ENCODE measurements around the gene SPTBN4.

Gene SPTBN4

DNA sequence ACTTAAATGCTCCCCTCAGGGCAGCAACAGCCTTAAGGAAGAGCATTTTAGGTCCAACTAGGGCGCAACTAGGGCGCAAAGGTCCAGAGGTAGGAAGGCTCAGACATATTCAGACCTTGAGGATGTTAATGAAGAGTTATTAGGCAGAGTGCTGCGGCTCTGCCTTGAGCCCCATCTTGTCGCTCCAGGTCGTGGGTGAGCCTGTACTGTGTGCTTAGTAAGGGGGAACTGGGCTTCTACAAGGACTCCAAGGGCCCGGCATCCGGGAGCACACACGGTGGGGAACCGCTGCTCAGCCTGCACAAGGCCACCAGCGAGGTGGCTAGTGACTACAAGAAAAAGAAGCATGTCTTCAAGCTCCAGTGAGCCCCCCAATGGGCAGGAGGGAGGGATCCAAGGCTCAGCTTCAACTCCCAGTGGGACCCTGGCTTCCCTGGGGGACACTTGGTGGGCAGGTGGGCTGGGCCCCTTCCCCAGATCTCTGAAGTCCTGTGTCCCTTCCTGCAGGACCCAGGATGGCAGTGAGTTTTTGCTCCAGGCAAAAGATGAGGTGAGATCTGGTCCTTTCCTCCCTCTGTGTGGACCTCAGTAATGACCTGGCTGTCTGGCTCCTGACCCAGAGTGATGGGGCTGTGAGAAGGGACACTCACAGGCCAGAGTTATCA, 105.2 kb downstream of the SPTBN4 start:
- DNase-seq, result no peak
- H3K4me1 ChIP-seq (ENCODE audit: control insufficient read depth, insufficient read depth, low read length, poor library complexity, severe bottlenecking), result peaks cover 17% of the 10 kb centered on the region
- no peaks in the 10 kb centered on the region for H3K9me3 ChIP-seq (ENCODE audit: control insufficient read depth, low read length)
- H3K27me3 ChIP-seq (replicated peaks; ENCODE audit: control insufficient read depth, insufficient read depth, low read length, poor library complexity, severe bottlenecking), result peaks cover 9% of the 10 kb centered on the region
- H3K27ac ChIP-seq (ENCODE audit: insufficient read depth, low read length, poor library complexity, severe bottlenecking), result no peak overlapping the region
- H3K4me3 ChIP-seq (ENCODE audit: insufficient read depth, low read depth, low read length, poor library complexity, severe bottlenecking), result no peak overlapping the region
- no peaks in the 10 kb centered on the region for H3K36me3 ChIP-seq (ENCODE audit: control insufficient read depth, insufficient read depth, low read length)

DNA sequence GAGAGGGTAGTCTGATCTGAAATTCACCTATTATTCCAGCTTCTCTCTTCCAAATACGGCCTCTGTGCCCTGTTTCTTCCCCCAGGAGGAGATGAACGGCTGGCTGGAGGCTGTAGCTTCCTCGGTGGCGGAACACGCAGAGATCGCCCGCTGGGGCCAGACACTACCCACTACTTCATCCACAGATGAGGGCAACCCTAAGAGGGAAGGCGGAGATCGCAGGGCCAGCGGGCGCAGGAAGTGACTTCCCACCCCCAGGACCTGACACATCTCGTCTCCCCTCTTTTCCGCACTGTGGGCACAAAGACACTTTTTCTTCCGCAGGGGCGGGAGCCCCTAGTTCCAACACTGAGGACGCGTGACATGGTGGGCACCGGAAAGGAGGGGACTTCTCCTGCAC, 108.5 kb downstream of the SPTBN4 start:
- peaks cover 24% of the 10 kb centered on the region for H3K4me1 ChIP-seq (ENCODE audit: control insufficient read depth, insufficient read depth, low read length, poor library complexity, severe bottlenecking)
- H3K36me3 ChIP-seq (ENCODE audit: control insufficient read depth, insufficient read depth, low read length), result peaks cover 5% of the 10 kb centered on the region

DNA sequence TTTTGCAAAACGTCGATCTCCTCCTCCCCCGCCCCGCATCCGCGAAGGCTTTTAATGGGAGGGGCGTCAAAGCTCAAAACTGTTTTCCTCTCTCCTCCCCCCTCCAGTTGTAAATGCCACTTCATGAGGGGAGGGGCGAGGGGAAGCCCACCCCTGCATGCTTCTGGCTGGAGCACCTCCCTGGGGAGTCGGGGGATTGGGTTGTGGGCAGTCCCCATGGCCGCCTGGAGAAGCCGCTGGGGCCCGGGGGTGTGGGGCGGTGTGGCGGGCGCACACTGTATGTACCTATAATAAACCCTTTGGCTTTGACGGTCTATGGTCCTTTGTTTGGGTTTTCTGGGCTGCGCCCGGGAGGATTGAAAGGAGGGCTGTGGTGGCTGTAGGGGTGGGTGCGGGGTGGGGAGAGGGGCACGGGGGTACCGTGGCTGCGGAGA, 109.4 kb downstream of the SPTBN4 start:
- DNase-seq, result peak in 1 of 3 donors; percentile 25
- H3K27ac ChIP-seq (ENCODE audit: insufficient read depth, low read length, poor library complexity, severe bottlenecking), result peak overlapping the region; percentile 78

More for the DNA sequence above, 108.5 kb downstream of the SPTBN4 start:
- DNase-seq, result no peak
- Histone ChIP-seq H3K27me3 (replicated peaks; ENCODE audit: control insufficient read depth, insufficient read depth, low read length, poor library complexity, severe bottlenecking) (no peaks in the 10 kb centered on the region), H3K4me3 (ENCODE audit: insufficient read depth, low read depth, low read length, poor library complexity, severe bottlenecking) (no peak overlapping the region), H3K27ac (ENCODE audit: insufficient read depth, low read length, poor library complexity, severe bottlenecking) (no peak overlapping the region), H3K9me3 (ENCODE audit: control insufficient read depth, low read length) (no peaks in the 10 kb centered on the region)

DNA sequence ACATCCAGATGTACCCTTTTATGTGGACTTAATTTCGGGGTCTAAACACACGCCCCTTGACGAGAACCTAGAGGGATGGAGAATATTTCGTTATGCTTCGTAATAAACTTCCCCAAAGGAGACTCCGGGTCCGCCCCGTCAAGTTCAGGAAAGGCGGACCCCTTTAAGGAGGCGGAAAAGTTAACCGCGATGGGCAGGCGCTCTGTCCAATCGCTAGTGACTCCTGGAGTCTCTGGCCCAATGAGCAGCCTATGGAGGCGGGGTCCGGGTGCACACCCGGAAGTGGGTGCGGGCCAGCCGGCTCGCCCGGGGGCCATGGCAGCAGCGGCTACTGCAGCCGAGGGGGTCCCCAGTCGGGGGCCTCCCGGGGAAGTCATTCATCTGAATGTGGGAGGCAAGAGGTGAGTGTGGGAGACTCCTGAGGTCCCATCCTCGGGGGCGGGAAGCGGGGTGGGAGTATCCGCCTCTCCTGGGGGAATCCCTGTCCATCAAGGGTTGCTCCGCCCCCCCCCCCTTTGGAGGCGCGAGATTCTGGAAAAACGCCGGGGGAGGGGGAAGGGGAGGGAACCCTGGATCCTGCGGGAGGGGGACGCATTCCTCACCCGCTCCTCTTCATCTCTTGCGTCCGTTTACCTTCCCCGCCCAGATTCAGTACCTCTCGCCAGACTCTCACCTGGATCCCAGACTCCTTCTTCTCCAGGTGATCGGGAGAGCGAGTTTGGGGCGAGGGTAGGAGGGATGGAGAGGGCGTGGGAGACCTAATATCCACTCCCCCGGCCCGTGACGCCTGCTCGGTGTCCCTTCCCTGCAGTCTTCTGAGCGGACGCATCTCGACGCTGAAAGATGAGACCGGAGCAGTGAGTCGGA, 110.0 kb downstream of the SPTBN4 start, which contains the start of gene SHKBP1:
Gene SHKBP1 (plus strand): TSS at position 289 of the 867 bp plus-strand sequence. CDS start 27 bp downstream, at position 316.
- Histone ChIP-seq H3K27me3 (replicated peaks; ENCODE audit: control insufficient read depth, insufficient read depth, low read length, poor library complexity, severe bottlenecking) (no peaks in the 10 kb centered on the region), H3K4me1 (ENCODE audit: control insufficient read depth, insufficient read depth, low read length, poor library complexity, severe bottlenecking) (peaks cover 24% of the 10 kb centered on the region), H3K36me3 (ENCODE audit: control insufficient read depth, insufficient read depth, low read length) (peaks cover 20% of the 10 kb centered on the region), H3K9me3 (ENCODE audit: control insufficient read depth, low read length) (no peaks in the 10 kb centered on the region), H3K27ac (ENCODE audit: insufficient read depth, low read length, poor library complexity, severe bottlenecking) (peak within 1 kb of the TSS; percentile 78), H3K4me3 (ENCODE audit: insufficient read depth, low read depth, low read length, poor library complexity, severe bottlenecking) (peak within 1 kb of the TSS; percentile 89)
- DNase-seq, result peak; percentile 84 to 91 (median 90)

More for the DNA sequence above, 109.4 kb downstream of the SPTBN4 start:
- Histone ChIP-seq H3K4me1 (ENCODE audit: control insufficient read depth, insufficient read depth, low read length, poor library complexity, severe bottlenecking) (peaks cover 24% of the 10 kb centered on the region), H3K4me3 (ENCODE audit: insufficient read depth, low read depth, low read length, poor library complexity, severe bottlenecking) (peak overlapping the region; percentile 89), H3K36me3 (ENCODE audit: control insufficient read depth, insufficient read depth, low read length) (peaks cover 13% of the 10 kb centered on the region), H3K9me3 (ENCODE audit: control insufficient read depth, low read length) (no peaks in the 10 kb centered on the region), H3K27me3 (replicated peaks; ENCODE audit: control insufficient read depth, insufficient read depth, low read length, poor library complexity, severe bottlenecking) (no peaks in the 10 kb centered on the region)

DNA sequence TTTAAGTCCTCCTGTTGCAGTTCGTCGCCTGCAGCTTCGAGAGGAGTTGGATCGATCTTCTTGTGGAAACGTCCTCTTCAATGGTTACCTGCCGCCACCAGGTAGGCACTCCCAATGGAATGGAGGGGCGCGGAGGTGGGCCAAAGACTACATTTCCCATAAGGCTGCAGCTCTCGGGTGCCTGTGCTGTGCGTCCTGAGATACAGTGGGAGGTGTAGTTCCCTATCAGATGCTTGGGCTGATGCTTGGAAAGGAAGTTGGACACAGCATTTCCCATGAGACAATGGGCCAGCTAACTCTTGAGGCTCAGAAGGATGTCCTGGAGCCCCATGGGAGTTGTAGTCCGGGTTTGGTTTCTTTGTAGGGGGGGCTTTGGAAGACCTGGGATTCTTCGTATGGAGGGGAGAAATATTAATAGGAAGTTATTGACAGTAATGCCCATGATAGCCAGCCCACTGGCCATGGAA, 111.7 kb downstream of the SPTBN4 start:
- Histone ChIP-seq H3K27ac (ENCODE audit: insufficient read depth, low read length, poor library complexity, severe bottlenecking) (no peak overlapping the region), H3K4me3 (ENCODE audit: insufficient read depth, low read depth, low read length, poor library complexity, severe bottlenecking) (no peak overlapping the region), H3K27me3 (replicated peaks; ENCODE audit: control insufficient read depth, insufficient read depth, low read length, poor library complexity, severe bottlenecking) (no peaks in the 10 kb centered on the region), H3K9me3 (ENCODE audit: control insufficient read depth, low read length) (no peaks in the 10 kb centered on the region), H3K4me1 (ENCODE audit: control insufficient read depth, insufficient read depth, low read length, poor library complexity, severe bottlenecking) (peaks cover 24% of the 10 kb centered on the region), H3K36me3 (ENCODE audit: control insufficient read depth, insufficient read depth, low read length) (peaks cover 35% of the 10 kb centered on the region)
- DNase-seq, result no peak

DNA sequence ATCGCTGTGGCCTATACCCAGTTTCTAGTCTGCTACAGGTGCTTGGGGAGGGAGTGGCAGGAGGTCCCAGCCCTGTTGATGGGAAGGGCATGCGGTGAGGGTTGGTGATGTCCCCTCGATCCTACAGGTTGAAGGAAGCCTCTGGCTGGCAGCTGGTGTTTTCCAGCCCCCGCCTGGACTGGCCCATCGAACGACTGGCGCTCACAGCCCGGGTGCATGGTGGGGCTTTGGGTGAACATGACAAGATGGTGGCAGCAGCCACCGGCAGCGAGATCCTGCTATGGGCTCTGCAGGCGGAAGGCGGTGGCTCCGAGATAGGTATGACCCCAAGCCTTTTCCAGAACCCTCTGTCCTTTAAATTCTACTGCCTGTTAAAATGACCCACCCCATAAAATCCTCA, 113.8 kb downstream of the SPTBN4 start:
- no peak for DNase-seq
- no peaks in the 10 kb centered on the region for H3K27me3 ChIP-seq (replicated peaks; ENCODE audit: control insufficient read depth, insufficient read depth, low read length, poor library complexity, severe bottlenecking)
- H3K36me3 ChIP-seq (ENCODE audit: control insufficient read depth, insufficient read depth, low read length), result peaks cover 35% of the 10 kb centered on the region
- no peaks in the 10 kb centered on the region for H3K9me3 ChIP-seq (ENCODE audit: control insufficient read depth, low read length)
- no peak overlapping the region for H3K27ac ChIP-seq (ENCODE audit: insufficient read depth, low read length, poor library complexity, severe bottlenecking)
- H3K4me1 ChIP-seq (ENCODE audit: control insufficient read depth, insufficient read depth, low read length, poor library complexity, severe bottlenecking), result peaks cover 24% of the 10 kb centered on the region
- H3K4me3 ChIP-seq (ENCODE audit: insufficient read depth, low read depth, low read length, poor library complexity, severe bottlenecking), result no peak overlapping the region

DNA sequence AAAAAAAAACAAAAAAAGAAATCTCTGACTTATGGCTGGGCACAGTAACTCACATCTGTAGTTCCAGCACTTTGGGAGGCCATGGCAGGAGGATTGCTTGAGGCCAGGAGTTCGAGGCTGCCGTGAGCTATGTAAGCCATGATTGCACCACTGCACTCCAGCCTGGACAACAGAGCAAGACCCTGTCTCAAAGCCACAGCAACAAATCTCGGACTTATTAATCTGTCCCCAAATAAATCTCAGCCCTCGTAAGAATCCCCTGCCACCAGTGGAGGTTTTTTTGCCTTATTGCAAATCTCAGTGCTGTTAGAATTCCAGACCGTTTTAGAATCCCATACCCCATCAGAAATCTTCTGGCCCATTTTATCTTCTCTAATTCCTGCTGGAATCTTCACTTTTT, 114.7 kb downstream of the SPTBN4 start:
- H3K36me3 ChIP-seq (ENCODE audit: control insufficient read depth, insufficient read depth, low read length), result peaks cover 44% of the 10 kb centered on the region
- no peak for DNase-seq
- H3K27ac ChIP-seq (ENCODE audit: insufficient read depth, low read length, poor library complexity, severe bottlenecking), result no peak overlapping the region
- peaks cover 18% of the 10 kb centered on the region for H3K4me1 ChIP-seq (ENCODE audit: control insufficient read depth, insufficient read depth, low read length, poor library complexity, severe bottlenecking)
- H3K9me3 ChIP-seq (ENCODE audit: control insufficient read depth, low read length), result no peaks in the 10 kb centered on the region
- no peaks in the 10 kb centered on the region for H3K27me3 ChIP-seq (replicated peaks; ENCODE audit: control insufficient read depth, insufficient read depth, low read length, poor library complexity, severe bottlenecking)
- H3K4me3 ChIP-seq (ENCODE audit: insufficient read depth, low read depth, low read length, poor library complexity, severe bottlenecking), result no peak overlapping the region

DNA sequence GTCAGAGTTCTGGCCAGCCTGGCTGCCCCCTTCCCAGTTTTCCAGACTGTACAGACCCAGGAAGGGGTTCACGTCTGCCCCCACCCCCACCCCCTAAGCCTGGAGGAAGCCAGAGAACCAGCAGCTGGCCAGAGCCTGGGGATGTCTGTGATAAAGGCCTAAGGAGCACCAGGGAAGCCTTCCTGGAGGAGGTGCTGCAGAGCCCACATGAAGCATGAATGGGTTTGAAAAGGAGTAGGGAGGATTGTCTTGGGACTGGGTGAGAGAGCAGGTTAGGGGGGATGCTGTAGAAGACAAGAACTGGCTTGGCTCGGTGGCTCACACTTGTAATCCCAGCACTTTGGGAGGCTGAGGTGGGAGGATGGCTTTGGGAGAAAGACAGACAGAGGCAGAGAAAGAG, 115.7 kb downstream of the SPTBN4 start:
- H3K9me3 ChIP-seq (ENCODE audit: control insufficient read depth, low read length), result no peaks in the 10 kb centered on the region
- no peaks in the 10 kb centered on the region for H3K27me3 ChIP-seq (replicated peaks; ENCODE audit: control insufficient read depth, insufficient read depth, low read length, poor library complexity, severe bottlenecking)
- peaks cover 52% of the 10 kb centered on the region for H3K36me3 ChIP-seq (ENCODE audit: control insufficient read depth, insufficient read depth, low read length)
- no peak overlapping the region for H3K4me3 ChIP-seq (ENCODE audit: insufficient read depth, low read depth, low read length, poor library complexity, severe bottlenecking)
- H3K4me1 ChIP-seq (ENCODE audit: control insufficient read depth, insufficient read depth, low read length, poor library complexity, severe bottlenecking), result peaks cover 13% of the 10 kb centered on the region
- DNase-seq, result no peak
- no peak overlapping the region for H3K27ac ChIP-seq (ENCODE audit: insufficient read depth, low read length, poor library complexity, severe bottlenecking)

DNA sequence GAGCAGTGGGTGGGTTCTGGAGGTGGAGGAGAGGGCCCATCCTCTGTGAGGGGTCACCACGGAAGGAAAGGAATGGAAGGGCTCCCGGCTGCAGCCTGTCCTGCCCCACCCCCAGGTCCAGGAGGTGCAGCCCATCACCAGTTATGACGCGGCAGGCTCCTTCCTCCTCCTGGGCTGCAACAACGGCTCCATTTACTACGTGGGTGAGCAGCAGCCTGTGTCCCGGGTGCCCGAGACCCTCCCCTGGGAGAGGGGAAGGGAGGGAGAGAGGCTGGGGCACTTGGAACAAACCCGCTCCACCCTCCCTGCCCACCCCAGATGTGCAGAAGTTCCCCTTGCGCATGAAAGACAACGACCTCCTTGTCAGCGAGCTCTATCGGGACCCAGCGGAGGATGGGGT, 116.5 kb downstream of the SPTBN4 start:
- H3K4me3 ChIP-seq (ENCODE audit: insufficient read depth, low read depth, low read length, poor library complexity, severe bottlenecking), result no peak overlapping the region
- no peak for DNase-seq
- peaks cover 60% of the 10 kb centered on the region for H3K36me3 ChIP-seq (ENCODE audit: control insufficient read depth, insufficient read depth, low read length)
- H3K4me1 ChIP-seq (ENCODE audit: control insufficient read depth, insufficient read depth, low read length, poor library complexity, severe bottlenecking), result peaks cover 5% of the 10 kb centered on the region
- no peak overlapping the region for H3K27ac ChIP-seq (ENCODE audit: insufficient read depth, low read length, poor library complexity, severe bottlenecking)
- no peaks in the 10 kb centered on the region for H3K27me3 ChIP-seq (replicated peaks; ENCODE audit: control insufficient read depth, insufficient read depth, low read length, poor library complexity, severe bottlenecking)
- H3K9me3 ChIP-seq (ENCODE audit: control insufficient read depth, low read length), result no peaks in the 10 kb centered on the region

DNA sequence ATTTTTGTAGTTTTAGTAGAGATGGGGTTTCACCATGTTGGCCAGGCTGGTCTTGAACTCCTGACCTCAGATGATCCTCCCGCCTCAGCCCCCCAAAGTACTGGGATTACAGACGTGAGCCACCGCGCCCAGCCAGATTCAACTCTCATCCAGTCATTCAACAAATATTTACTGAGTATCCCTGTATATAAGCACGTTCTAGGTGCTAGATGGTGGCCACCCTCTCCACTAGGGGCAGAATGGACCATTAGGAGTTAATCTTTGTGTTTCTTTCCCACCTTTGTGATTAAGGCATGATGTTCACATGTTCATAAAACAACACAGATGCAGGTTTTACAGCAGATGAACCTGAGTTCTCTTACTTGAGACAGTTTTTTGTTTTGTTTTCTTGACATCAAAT, 117.2 kb downstream of the SPTBN4 start:
- Histone ChIP-seq H3K9me3 (ENCODE audit: control insufficient read depth, low read length) (no peaks in the 10 kb centered on the region), H3K27ac (ENCODE audit: insufficient read depth, low read length, poor library complexity, severe bottlenecking) (no peak overlapping the region), H3K4me1 (ENCODE audit: control insufficient read depth, insufficient read depth, low read length, poor library complexity, severe bottlenecking) (no peaks in the 10 kb centered on the region), H3K36me3 (ENCODE audit: control insufficient read depth, insufficient read depth, low read length) (peaks cover 67% of the 10 kb centered on the region), H3K27me3 (replicated peaks; ENCODE audit: control insufficient read depth, insufficient read depth, low read length, poor library complexity, severe bottlenecking) (no peaks in the 10 kb centered on the region), H3K4me3 (ENCODE audit: insufficient read depth, low read depth, low read length, poor library complexity, severe bottlenecking) (no peak overlapping the region)
- DNase-seq, result no peak

All from effector memory CD4-positive, alpha-beta T cell (primary cell).